HepG2 (cell line): ENCODE data around the gene CEP128. TPM values are rescaled to one million over a fixed set of nuclear protein-coding genes. Genes with fewer than 3 reads are reported as not detected.
"Not testable (repeated sequence)": the region's sequence is repeated elsewhere in the genome, so short reads cannot be mapped to it uniquely, and the experiment has no call there.

ENCODE experiments used
- ATAC-seq: fragments of 200-7000 bp; cut with Tn5 transposase; 3 replicates; pipeline ENCODE4 v1.9.1; 2020; ENCODE audit warnings: mild to moderate bottlenecking, moderate library complexity
- BruUV-seq: library from RNA; stranded (reverse); fragments of 400-500 nt; replicated peaks from 2 replicates; lab custom pipeline; 2021; lab: Mats Ljungman, UMichigan
- CTCF ChIA-PET: fragments of 300-600 bp; formaldehyde crosslinking; extraction: SDS; loops from one replicate; lab custom pipeline; 2021; ENCODE audit warnings: low total read pairs, inconsistent platforms, low intra/inter-chr PET ratio; lab: Yijun Ruan, JAX
- POLR2A ChIA-PET: fragments of 350-600 bp; sonication (Branson Sonifier 250); formaldehyde crosslinking; loops from one replicate; lab custom pipeline; 2020; ENCODE audit warnings: antibody characterized with exemption, inconsistent platforms; lab: Yijun Ruan, JAX
- DNase-seq: peaks from one replicate; pipeline ENCODE4 v3.0.0-alpha.2; 2015; ENCODE audit warnings: low spot score
- FAIRE-seq: peaks from 3 replicates; lab custom pipeline; 2011; peaks lifted over from hg19 to GRCh38; lab: Jason Lieb, UNC
- H2AFZ ChIP-seq: one replicate; pipeline ENCODE4 v1.6.1; 2011; ENCODE audit warnings: low read length, inconsistent platforms
- H3K27ac ChIP-seq: fragments of 300-600 bp; 3 replicates; pipeline ENCODE4 v1.8.0; 2011; ENCODE audit warnings: mixed run types, mild to moderate bottlenecking, mixed read lengths, low read length, inconsistent platforms; ENCODE audit not compliant: insufficient read depth; ENCODE audit errors: extremely low read length
- H3K27me3 ChIP-seq, 2 experiments: fragments of 200-600 bp in 1 of 2; 2 replicates in 1 of 2; 3 replicates in 1 of 2; pipeline versions ENCODE4 v1.6.0 to v1.8.0; 2011; ENCODE audit warnings: low read length in 2 of 2, mild to moderate bottlenecking in 2 of 2, moderate library complexity in 2 of 2, inconsistent platforms in 1 of 2; ENCODE audit not compliant: insufficient read depth in 2 of 2, control insufficient read depth in 1 of 2
- H3K36me3 ChIP-seq, 2 experiments: fragments of 200-600 bp in 1 of 2; replicated peaks in 1 of 2; 2 replicates in 1 of 2; 3 replicates in 1 of 2; pipeline versions ENCODE4 v1.5.1 to v1.8.0; 2011; ENCODE audit warnings: low read length in 2 of 2, inconsistent platforms in 1 of 2; ENCODE audit not compliant: insufficient read depth in 2 of 2, control insufficient read depth in 1 of 2
- H3K4me1 ChIP-seq: 2 replicates; pipeline ENCODE4 v1.5.1; 2012; ENCODE audit warnings: low read length, inconsistent platforms; ENCODE audit not compliant: insufficient read depth
- H3K4me2 ChIP-seq: 2 replicates; pipeline ENCODE4 v1.6.0; 2011; ENCODE audit warnings: low read depth, low read length, inconsistent platforms
- H3K4me3 ChIP-seq, 3 experiments: fragments of 200-600 bp in 1 of 3; sonication (generic), shearing (Covaris generic) in 1 of 3; replicated peaks in 1 of 3; 2 replicates each; pipeline ENCODE4 v1.5.1; 2011 to 2016; ENCODE audit warnings: low read length in 3 of 3, inconsistent platforms in 2 of 3, low read depth in 2 of 3, mild to moderate bottlenecking in 2 of 3, control low read depth in 1 of 3, mixed read lengths in 1 of 3; ENCODE audit not compliant: insufficient read depth in 1 of 3
- H3K79me2 ChIP-seq: one replicate; pipeline ENCODE4 v1.6.1; 2011; ENCODE audit warnings: low read length, inconsistent platforms; ENCODE audit not compliant: insufficient read depth
- H3K9ac ChIP-seq: 2 replicates; pipeline ENCODE4 v1.6.0; 2011; ENCODE audit warnings: mild to moderate bottlenecking, low read depth, low read length, inconsistent platforms; ENCODE audit not compliant: insufficient read depth
- H3K9me3 ChIP-seq: 2 replicates; pipeline ENCODE4 v1.5.1; 2012; ENCODE audit warnings: mild to moderate bottlenecking, low read length
- H4K20me1 ChIP-seq: 2 replicates; pipeline ENCODE4 v1.6.0; 2011; ENCODE audit warnings: inconsistent platforms, mild to moderate bottlenecking, low read length, moderate library complexity; ENCODE audit not compliant: insufficient read depth
- SMC3 ChIP-seq: IDR thresholded peaks from 2 replicates; pipeline ENCODE4 v1.6.1; 2011; ENCODE audit warnings: low read length, improper control_type of control experiment
- ZNF777 ChIP-seq: sonication (generic); formaldehyde crosslinking; IDR thresholded peaks from 2 replicates; pipeline ENCODE4 v1.4.0; 2020; ENCODE audit warnings: missing genetic modification reagents
- WGBS: methylation state at CpG from one replicate; pipeline ENCODE4 v1.1.6; 2017; ENCODE audit warnings: low lambda C conversion rate; 5-methylcytosine and 5-hydroxymethylcytosine counted together
- in situ Hi-C: cut with HindIII; loops from 2 replicates; pipeline ENCODE4 v1.10.0; 2017; ENCODE audit warnings: low pct_unique_long_range_greater_than_20kb; ENCODE audit not compliant: extremely low pct_ligation_motif_present
- intact Hi-C: fragments of 100-400 bp; cut with micrococcal nuclease; formaldehyde crosslinking; loops from one replicate; pipeline ENCODE4 v1.10.0; 2022; ENCODE audit not compliant: unreplicated experiment
- polyA plus RNA-seq, 8 experiments: library from polyadenylated mRNA; depleted of rRNA in 3 of 8; stranded (reverse) in 7 of 8; unstranded in 1 of 8; fragments of >200 nt; fragmentation: Illumina TruSeq in 4 of 8; extraction: Trizol in 4 of 8; gene quantifications; 2 replicates each; pipeline versions ENCODE4 v1.2.1 to v1.2.3, GENCODE V29; 2011 to 2016; ENCODE audit warnings: low read depth in 4 of 8, missing spikeins in 1 of 8, mixed read lengths in 1 of 8; ENCODE audit not compliant: insufficient read depth in 1 of 8
- total RNA-seq, 5 experiments: library from RNA; depleted of rRNA; stranded (reverse); fragments of >200 nt; fragmentation: Illumina TruSeq; extraction: Trizol; gene quantifications; 2 replicates each; pipeline ENCODE4 v1.2.3, GENCODE V29; 2016; ENCODE audit warnings: low read depth in 1 of 5
- TF ChIP-seq, protein P1 (sequence below): sonication (generic); formaldehyde crosslinking; IDR thresholded peaks from 2 replicates; pipeline ENCODE4 v1.4.0; 2020; ENCODE audit warnings: missing genetic modification reagents
- TF ChIP-seq, protein P2 (sequence below): sonication (generic); formaldehyde crosslinking; IDR thresholded peaks from 2 replicates; pipeline ENCODE4 v1.5.0; 2020; ENCODE audit warnings: missing genetic modification reagents, mild to moderate bottlenecking, borderline replicate concordance

The CEP128 gene
- total and polyA plus RNA-seq, 2 of the 13 experiments (the other 11 are each of a cell fraction or from before 2014, with no cell fraction given): 1.3 to 7.5 TPM

GRCh38 chr14:80919622-80920021, 21.9 kb downstream of the CEP128 start (continued):
- TF ChIP-seq SMC3: no peak
- TF ChIP-seq, protein P1, sequence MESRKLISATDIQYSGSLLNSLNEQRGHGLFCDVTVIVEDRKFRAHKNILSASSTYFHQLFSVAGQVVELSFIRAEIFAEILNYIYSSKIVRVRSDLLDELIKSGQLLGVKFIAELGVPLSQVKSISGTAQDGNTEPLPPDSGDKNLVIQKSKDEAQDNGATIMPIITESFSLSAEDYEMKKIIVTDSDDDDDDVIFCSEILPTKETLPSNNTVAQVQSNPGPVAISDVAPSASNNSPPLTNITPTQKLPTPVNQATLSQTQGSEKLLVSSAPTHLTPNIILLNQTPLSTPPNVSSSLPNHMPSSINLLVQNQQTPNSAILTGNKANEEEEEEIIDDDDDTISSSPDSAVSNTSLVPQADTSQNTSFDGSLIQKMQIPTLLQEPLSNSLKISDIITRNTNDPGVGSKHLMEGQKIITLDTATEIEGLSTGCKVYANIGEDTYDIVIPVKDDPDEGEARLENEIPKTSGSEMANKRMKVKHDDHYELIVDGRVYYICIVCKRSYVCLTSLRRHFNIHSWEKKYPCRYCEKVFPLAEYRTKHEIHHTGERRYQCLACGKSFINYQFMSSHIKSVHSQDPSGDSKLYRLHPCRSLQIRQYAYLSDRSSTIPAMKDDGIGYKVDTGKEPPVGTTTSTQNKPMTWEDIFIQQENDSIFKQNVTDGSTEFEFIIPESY (CRISPR knock-in tag): no peak
- TF ChIP-seq, protein P2, sequence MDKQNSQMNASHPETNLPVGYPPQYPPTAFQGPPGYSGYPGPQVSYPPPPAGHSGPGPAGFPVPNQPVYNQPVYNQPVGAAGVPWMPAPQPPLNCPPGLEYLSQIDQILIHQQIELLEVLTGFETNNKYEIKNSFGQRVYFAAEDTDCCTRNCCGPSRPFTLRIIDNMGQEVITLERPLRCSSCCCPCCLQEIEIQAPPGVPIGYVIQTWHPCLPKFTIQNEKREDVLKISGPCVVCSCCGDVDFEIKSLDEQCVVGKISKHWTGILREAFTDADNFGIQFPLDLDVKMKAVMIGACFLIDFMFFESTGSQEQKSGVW (CRISPR knock-in tag): no peak
- no peak for TF ChIP-seq ZNF777 (CRISPR knock-in tag)

DNA sequence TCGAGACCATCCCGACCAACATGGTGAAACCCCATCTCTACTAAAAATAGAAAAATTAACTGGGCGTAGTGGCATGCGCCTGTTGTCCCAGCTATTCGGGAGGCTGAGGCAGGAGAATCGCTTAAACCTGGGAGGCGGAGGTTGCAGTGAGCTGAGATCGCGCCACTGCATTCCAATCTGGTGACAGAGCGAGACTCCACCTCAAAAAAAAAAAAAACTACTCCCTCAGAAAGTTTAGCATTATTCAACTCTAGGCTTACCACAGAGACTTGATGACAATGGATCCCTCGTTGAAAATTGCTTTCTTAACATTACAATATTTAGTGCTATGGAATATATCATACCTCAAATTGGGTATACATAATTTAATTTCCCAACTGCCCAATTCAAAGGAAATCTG, 29.5 kb downstream of the CEP128 start:
- BruUV-seq, H3K4me3 ChIP-seq, H3K9me3 ChIP-seq, H3K79me2 ChIP-seq, H3K4me1 ChIP-seq, H3K27ac ChIP-seq, intact Hi-C loops, H3K27me3 ChIP-seq, H2AFZ ChIP-seq, ATAC-seq, POLR2A ChIA-PET, DNase-seq, in situ Hi-C loops, H3K9ac ChIP-seq, H3K36me3 ChIP-seq, CTCF ChIA-PET, H4K20me1 ChIP-seq, FAIRE-seq, H3K4me2 ChIP-seq: not testable (repeated sequence)
- 95% methylated on average over 11 of the region's 11 CpGs for WGBS
